Breast epithelium (tissue), 4 donors: ENCODE measurements around the gene CENPX. TPM values are rescaled to one million over a fixed set of nuclear protein-coding genes. Genes with fewer than 3 reads are reported as not detected.
"Not testable (repeated sequence)": the region's sequence is repeated elsewhere in the genome, so short reads cannot be mapped to it uniquely, and the experiment has no call there.

Source experiments
- DNase-seq, 2 donors: peaks; one replicate each; pipeline ENCODE4 v3.0.0-alpha.2; 2019; ENCODE audit warnings: low spot score in 2 of 2
- H3K27ac ChIP-seq, 2 donors: fragments of 200-600 bp; sonication (generic) in 1 of 2; one replicate each; pipeline ENCODE4 v1.5.1; 2016 to 2019; ENCODE audit warnings: mild to moderate bottlenecking in 1 of 2
- H3K27me3 ChIP-seq, 2 donors: fragments of 200-600 bp; sonication (generic) in 1 of 2; one replicate each; pipeline versions ENCODE4 v1.5.1 to v1.6.0; 2017 to 2019; ENCODE audit warnings: control low read depth in 1 of 2, mild to moderate bottlenecking in 1 of 2
- H3K36me3 ChIP-seq: fragments of 200-600 bp; one replicate; pipeline ENCODE4 v1.5.1; 2019
- H3K4me1 ChIP-seq, 2 donors: fragments of 200-600 bp; sonication (generic); one replicate each; pipeline ENCODE4 v1.5.1; 2016 to 2019; ENCODE audit warnings: control low read depth in 1 of 2
- H3K4me3 ChIP-seq, 3 donors: fragments of 200-600 bp; sonication (generic); 1 replicate in 2 of 3; 2 replicates in 1 of 3; pipeline ENCODE4 v1.5.1; 2016 to 2019; ENCODE audit warnings: mild to moderate bottlenecking in 3 of 3, moderate library complexity in 2 of 3
- H3K9me3 ChIP-seq, 2 donors: fragments of 200-600 bp; sonication (generic) in 1 of 2; one replicate each; pipeline ENCODE4 v1.5.1; 2016 to 2019; ENCODE audit warnings: control low read depth in 1 of 2
- POLR2A ChIP-seq: fragments of 450-650 bp; IDR thresholded peaks from one replicate; pipeline ENCODE4 v1.6.1; 2016; ENCODE audit warnings: antibody characterized with exemption, mild to moderate bottlenecking, moderate library complexity
- POLR2AphosphoS5 ChIP-seq, 3 donors: sonication (generic); formaldehyde crosslinking; IDR thresholded peaks; one replicate each; pipeline ENCODE4 v1.6.1; 2017; ENCODE audit warnings: antibody characterized with exemption in 3 of 3
- intact Hi-C: fragments of 100-400 bp; cut with DNase I; formaldehyde crosslinking; loops from one replicate; pipeline ENCODE4 v1.15.1; 2023; ENCODE audit warnings: low total_unique reads
- total RNA-seq, 3 donors: library from RNA; depleted of rRNA; stranded (reverse); fragments of >200 nt; gene quantifications; one replicate each; pipeline ENCODE4 v1.1.0, GENCODE V29; 2016
- TF ChIP-seq, protein P1 (sequence below), 3 donors: fragments of 450-650 bp; IDR thresholded peaks; one replicate each; pipeline ENCODE4 v1.5.1; 2016 to 2017; ENCODE audit warnings: antibody characterized with exemption in 3 of 3, mild to moderate bottlenecking in 3 of 3, moderate library complexity in 3 of 3

CENPX gene
- total RNA-seq, 3 donors from 2014 or later, result 79.5 to 94.7 (median 92.5) TPM

- no peak for DNase-seq
- Histone ChIP-seq H3K36me3 (no peaks in the 10 kb centered on the region), H3K4me1 (no peaks in the 10 kb centered on the region), H3K27me3 (no peaks in the 10 kb centered on the region), H3K9me3 (no peaks in the 10 kb centered on the region), H3K27ac (no peak overlapping the region), H3K4me3 (no peak overlapping the region)
- TF ChIP-seq POLR2AphosphoS5 (IDR thresholded peaks at IDR 0.05) (no peak), POLR2A (no peak)
- TF ChIP-seq, protein P1, sequence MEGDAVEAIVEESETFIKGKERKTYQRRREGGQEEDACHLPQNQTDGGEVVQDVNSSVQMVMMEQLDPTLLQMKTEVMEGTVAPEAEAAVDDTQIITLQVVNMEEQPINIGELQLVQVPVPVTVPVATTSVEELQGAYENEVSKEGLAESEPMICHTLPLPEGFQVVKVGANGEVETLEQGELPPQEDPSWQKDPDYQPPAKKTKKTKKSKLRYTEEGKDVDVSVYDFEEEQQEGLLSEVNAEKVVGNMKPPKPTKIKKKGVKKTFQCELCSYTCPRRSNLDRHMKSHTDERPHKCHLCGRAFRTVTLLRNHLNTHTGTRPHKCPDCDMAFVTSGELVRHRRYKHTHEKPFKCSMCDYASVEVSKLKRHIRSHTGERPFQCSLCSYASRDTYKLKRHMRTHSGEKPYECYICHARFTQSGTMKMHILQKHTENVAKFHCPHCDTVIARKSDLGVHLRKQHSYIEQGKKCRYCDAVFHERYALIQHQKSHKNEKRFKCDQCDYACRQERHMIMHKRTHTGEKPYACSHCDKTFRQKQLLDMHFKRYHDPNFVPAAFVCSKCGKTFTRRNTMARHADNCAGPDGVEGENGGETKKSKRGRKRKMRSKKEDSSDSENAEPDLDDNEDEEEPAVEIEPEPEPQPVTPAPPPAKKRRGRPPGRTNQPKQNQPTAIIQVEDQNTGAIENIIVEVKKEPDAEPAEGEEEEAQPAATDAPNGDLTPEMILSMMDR (IDR thresholded peaks at IDR 0.05), result no peak
- intact Hi-C loops, result no loop called here
These were observed 20.8 kb upstream of the CENPX start for GRCh38 chr17:82043507-82043906.

- no peak overlapping the region for H3K27ac ChIP-seq
These were observed 20.0 kb upstream of the CENPX start for GRCh38 chr17:82042649-82043048.

DNA sequence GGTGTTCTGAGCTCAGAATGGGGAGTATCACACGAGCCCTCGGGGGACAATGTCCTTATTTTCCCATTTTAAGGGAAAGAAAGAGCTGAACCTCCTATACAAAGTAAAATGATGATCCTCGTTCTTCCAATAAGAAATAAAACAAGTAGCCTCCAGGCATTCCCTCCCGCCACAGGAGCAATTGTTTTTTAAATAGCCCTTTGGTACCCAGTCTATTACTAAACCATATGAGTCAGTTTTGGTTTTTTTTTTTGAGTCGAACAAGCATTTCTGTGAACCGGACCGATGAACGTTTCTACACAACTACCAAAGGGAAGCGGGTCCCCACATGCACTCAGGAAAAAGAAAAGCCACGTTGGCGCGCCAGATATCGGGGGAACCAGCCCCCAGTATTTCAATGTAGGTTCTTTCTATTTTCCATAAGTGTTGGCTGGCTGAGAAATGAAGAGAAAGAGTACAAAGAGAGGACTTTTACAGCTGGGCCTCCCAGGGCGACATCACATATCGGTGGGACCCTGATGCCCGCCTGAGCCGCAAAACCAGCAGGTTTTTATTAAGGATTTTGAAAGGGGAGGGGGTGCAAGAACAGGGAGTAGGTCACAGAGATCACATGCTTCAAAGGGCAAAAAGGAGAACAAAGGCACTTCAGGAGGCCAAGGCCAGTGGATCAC is 18.6 kb upstream of the CENPX start:
- H3K4me1 ChIP-seq, result peaks cover 6 to 10% of the 10 kb centered on the region in 2 donors
- H3K9me3 ChIP-seq, result no peaks in the 10 kb centered on the region
- intact Hi-C loops, result no loop called here
- no peaks in the 10 kb centered on the region for H3K27me3 ChIP-seq
- no peaks in the 10 kb centered on the region for H3K36me3 ChIP-seq
- H3K27ac ChIP-seq, result no peak overlapping the region
- TF ChIP-seq POLR2A (no peak), POLR2AphosphoS5 (IDR thresholded peaks at IDR 0.05) (no peak)
- H3K4me3 ChIP-seq, result no peak overlapping the region
- DNase-seq, result no peak

More at GRCh38 chr17:82042649-82043048, 20.0 kb upstream of the CENPX start:
- H3K27me3 ChIP-seq, result no peaks in the 10 kb centered on the region
- H3K4me3 ChIP-seq, result no peak overlapping the region
- H3K36me3 ChIP-seq, result no peaks in the 10 kb centered on the region
- no peaks in the 10 kb centered on the region for H3K9me3 ChIP-seq
- no peak for DNase-seq
- TF ChIP-seq POLR2AphosphoS5 (IDR thresholded peaks at IDR 0.05), result no peak
- TF ChIP-seq POLR2A, result no peak
- TF ChIP-seq, protein P1 (IDR thresholded peaks at IDR 0.05), result no peak
- no peaks in the 10 kb centered on the region for H3K4me1 ChIP-seq
- intact Hi-C loops, result no loop called here

DNA sequence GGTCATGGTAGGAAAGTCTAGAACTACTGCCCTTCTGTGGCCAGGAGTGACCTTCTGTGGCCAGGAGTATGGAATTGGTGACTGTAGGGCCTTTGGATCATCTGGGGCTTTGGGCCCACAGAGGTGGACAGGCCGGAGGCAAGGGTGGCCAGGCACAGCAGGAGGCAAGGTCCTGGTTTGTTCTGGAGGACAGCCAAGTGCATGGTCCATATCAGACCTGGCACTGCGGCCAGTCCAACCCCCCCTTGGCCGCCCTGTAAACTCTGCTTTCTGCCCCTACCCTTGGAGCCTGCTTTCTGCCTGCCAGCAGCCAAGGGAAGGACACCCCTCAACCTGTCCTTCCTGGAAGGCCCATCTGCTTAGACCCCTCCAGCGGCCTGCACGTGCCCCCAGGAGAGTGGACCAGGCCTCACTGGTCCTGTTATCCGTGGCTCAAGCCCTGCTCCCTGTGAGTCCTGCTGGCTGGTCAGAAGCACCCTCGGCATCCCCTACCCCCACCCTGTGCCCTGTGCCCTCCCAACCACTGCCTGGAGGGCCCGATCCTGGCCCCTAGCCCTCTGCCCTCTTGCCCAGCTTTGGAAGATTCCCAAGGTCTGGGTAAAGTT is 17.1 kb upstream of the CENPX start:
- Histone ChIP-seq H3K9me3 (no peaks in the 10 kb centered on the region), H3K27me3 (no peaks in the 10 kb centered on the region), H3K36me3 (no peaks in the 10 kb centered on the region), H3K4me3 (no peak overlapping the region), H3K27ac (no peak overlapping the region), H3K4me1 (peaks cover 8 to 10% of the 10 kb centered on the region in 2 donors)
- no peak for DNase-seq
- intact Hi-C loops, result loop anchor here (10.0 kb wide), 1 partner anchor 45 kb away; no protein-coding TSS in a partner anchor
- TF ChIP-seq POLR2AphosphoS5 (IDR thresholded peaks at IDR 0.05) (no peak), POLR2A (no peak)
- TF ChIP-seq, protein P1 (IDR thresholded peaks at IDR 0.05), result no peak

DNA sequence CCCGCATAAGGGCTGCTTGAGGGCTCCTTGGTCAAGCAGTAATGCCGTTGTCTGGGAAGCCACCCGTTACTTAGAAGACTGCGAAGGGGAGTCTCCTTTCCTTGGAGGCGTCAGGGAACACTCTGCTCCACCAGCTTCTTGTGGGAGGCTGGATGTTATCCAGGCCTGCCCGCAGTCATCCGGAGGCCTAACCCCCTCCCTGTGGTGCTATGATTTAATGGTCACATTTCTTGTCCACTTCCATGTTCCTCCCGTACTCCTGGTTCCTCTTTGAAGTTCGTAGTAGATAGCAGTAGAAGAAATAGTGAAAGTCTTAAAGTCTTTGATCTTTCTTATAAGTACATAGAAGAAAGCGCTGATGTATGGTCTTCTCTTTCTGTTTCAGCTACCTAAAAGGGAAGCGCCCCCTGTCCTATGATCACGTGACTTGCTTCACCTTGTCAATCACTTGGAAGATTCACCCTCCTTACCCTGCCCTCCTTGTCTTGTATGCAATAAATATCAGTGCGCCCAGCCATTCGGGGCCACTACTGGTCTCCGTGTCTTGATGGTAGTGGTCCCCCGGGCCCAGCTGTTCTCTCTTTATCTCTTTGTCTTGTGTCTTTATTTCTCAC is 16.2 kb upstream of the CENPX start:
- intact Hi-C loops, result loop anchor here (10.0 kb wide), 1 partner anchor 46 kb away; no protein-coding TSS in a partner anchor
- H3K27ac ChIP-seq, DNase-seq, H3K36me3 ChIP-seq, H3K27me3 ChIP-seq, H3K4me1 ChIP-seq, H3K9me3 ChIP-seq, H3K4me3 ChIP-seq: not testable (repeated sequence)

- H3K4me1 ChIP-seq, result peaks cover 8 to 10% of the 10 kb centered on the region in 2 donors
- H3K4me3 ChIP-seq, result peak overlapping the region; percentile 58 to 96 (median 63)
- no peak for DNase-seq
- peak overlapping the region; percentile 87 to 99 for H3K27ac ChIP-seq
- H3K27me3 ChIP-seq, result no peaks in the 10 kb centered on the region
- H3K36me3 ChIP-seq, result no peaks in the 10 kb centered on the region
- no peaks in the 10 kb centered on the region for H3K9me3 ChIP-seq
- intact Hi-C loops, result loop anchor here (10.0 kb wide), 1 partner anchor 47 kb away; no protein-coding TSS in a partner anchor
- TF ChIP-seq, protein P1 (IDR thresholded peaks at IDR 0.05), result no peak
- TF ChIP-seq POLR2A (no peak), POLR2AphosphoS5 (IDR thresholded peaks at IDR 0.05) (no peak)
These were observed 15.2 kb upstream of the CENPX start for GRCh38 chr17:82037889-82038195.
